MM.1S (cell line): Measurements from ENCODE around the gene CRB1.

Experiments
- CTCF ChIP-seq: fragments of 300-600 bp; sonication (generic); IDR thresholded peaks from 2 replicates; pipeline ENCODE4 v1.5.1; 2016; ENCODE audit warnings: antibody characterized with exemption, low read length, mixed read lengths
- EZH2 ChIP-seq: fragments of 300-600 bp; sonication (generic); optimal IDR thresholded peaks from 2 replicates; pipeline ENCODE3; 2017; ENCODE audit warnings: low read depth, mild to moderate bottlenecking, antibody characterized with exemption, low read length, mixed read lengths

- peak; percentile 52 for TF ChIP-seq CTCF
- TF ChIP-seq EZH2, result no peak
Observed at GRCh38 chr1:197526736-197527371, 258.8 kb downstream of the CRB1 start.
